Measurements from ENCODE around the gene C2CD4C.

The C2CD4C gene

DNA sequence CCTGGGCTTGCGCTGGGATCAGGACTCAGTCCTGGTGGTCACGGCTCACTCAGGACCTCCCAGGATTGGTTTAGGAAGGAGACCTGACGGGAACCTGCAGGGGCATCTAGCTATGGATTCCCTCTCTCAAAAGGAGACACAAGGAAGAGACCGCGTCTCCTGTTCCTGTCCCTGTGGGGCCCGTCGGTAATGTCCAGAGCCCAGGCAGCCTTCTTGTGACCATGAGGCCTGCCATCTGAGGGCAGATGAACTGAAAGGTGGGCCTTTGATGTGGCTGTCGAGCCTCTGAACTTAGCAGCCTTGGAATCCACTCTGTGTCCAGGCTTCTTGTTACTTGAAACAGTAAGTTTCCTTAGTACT is 32.9 kb downstream of the C2CD4C start:
- Histone ChIP-seq H3K9ac (ENCODE audit: low read depth, low read length) (no peak overlapping the region), H3K9me3 (ENCODE audit: insufficient read depth, low read length, severe bottlenecking) (no peaks in the 10 kb centered on the region), H3K27me3 (ENCODE audit: insufficient read depth, low read length, poor library complexity) (peaks cover 18% of the 10 kb centered on the region), H3K4me1 (ENCODE audit: insufficient read depth, low read length) (no peaks in the 10 kb centered on the region), H3K36me3 (ENCODE audit: insufficient read depth, low read length) (no peaks in the 10 kb centered on the region), H3K27ac (ENCODE audit: low read length) (no peak overlapping the region), H2AFZ (ENCODE audit: low read depth, low read length) (no peak overlapping the region), H4K20me1 (ENCODE audit: insufficient read depth, low read length) (no peaks in the 10 kb centered on the region), H3K4me3 (ENCODE audit: low read depth in 1 of 2, low read length in 2 of 2) (no peak overlapping the region), H3K79me2 (ENCODE audit: insufficient read depth, low read length) (no peaks in the 10 kb centered on the region), H3K4me2 (ENCODE audit: insufficient read depth, low read length) (no peak overlapping the region)
- ATAC-seq (ENCODE audit: insufficient read depth, low read depth) = no peak
- no peak for TF ChIP-seq EZH2 (IDR thresholded peaks at IDR 0.05; ENCODE audit: borderline replicate concordance, low read depth, low read length, severe bottlenecking)
- TF ChIP-seq, protein P1, sequence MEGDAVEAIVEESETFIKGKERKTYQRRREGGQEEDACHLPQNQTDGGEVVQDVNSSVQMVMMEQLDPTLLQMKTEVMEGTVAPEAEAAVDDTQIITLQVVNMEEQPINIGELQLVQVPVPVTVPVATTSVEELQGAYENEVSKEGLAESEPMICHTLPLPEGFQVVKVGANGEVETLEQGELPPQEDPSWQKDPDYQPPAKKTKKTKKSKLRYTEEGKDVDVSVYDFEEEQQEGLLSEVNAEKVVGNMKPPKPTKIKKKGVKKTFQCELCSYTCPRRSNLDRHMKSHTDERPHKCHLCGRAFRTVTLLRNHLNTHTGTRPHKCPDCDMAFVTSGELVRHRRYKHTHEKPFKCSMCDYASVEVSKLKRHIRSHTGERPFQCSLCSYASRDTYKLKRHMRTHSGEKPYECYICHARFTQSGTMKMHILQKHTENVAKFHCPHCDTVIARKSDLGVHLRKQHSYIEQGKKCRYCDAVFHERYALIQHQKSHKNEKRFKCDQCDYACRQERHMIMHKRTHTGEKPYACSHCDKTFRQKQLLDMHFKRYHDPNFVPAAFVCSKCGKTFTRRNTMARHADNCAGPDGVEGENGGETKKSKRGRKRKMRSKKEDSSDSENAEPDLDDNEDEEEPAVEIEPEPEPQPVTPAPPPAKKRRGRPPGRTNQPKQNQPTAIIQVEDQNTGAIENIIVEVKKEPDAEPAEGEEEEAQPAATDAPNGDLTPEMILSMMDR (IDR thresholded peaks at IDR 0.05; ENCODE audit: borderline replicate concordance, extremely low read depth, low read length, poor library complexity, severe bottlenecking) = no peak
- DNase-seq = no peak

DNA sequence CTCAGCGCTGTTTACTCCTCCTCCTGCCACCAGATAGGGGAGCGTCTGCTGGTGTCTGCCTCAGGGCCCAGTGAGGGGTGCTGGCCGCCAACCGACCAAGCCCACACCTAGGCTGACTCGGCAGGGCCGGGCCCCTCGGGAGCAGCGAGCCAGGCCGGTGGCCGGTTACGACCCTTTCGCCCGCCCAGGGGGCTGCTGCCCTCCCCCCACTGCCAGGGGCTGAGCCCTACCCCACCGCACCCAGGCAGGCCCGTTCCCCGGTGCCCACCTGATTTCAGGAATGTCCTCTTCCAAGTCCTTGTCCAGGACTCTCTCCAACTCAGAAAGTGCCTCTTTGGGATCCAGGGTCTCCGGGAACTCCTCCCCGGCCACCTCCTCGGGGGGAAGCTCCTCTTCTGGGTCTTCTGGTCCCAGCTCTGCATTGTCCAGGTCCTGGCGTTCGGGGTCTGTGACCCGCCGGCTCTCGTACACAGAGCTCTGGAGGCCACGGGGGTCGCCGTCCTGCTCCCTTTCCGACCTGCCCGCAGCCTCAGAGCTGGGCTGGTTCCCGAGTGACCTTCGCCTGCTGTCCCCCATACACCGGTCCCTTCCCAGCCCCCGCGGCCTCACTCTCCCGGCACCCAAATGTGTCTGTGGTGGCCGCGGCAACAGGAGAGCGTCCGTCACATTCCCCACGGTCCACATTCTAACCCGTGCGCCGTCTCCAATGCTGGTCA is 33.4 kb downstream of the C2CD4C start:
- peaks cover 18% of the 10 kb centered on the region for H3K27me3 ChIP-seq (ENCODE audit: insufficient read depth, low read length, poor library complexity)
- no peaks in the 10 kb centered on the region for H3K9me3 ChIP-seq (ENCODE audit: insufficient read depth, low read length, severe bottlenecking)

DNA sequence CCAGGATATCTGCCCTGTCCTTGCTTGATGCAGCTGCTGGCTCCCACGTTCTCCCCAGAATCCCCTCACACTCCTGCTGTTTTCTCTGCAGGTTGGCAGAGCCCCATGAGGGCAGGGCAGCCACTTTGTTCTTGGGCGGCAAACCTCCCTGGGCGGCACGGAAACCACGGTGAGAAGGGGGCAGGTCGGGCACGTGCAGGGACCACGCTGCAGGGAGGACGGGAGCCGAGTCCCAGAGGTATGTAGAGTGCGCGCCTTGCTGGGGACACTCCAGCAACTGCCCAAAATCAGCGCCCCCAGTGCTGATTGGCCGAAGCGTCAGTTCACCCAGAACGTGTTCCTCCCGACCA is 34.1 kb downstream of the C2CD4C start:
- DNase-seq (no peak), ATAC-seq (ENCODE audit: insufficient read depth, low read depth) (no peak; the same call in 2 of the 3 replicates)
- H3K9ac ChIP-seq (ENCODE audit: low read depth, low read length) = no peak overlapping the region
- H2AFZ ChIP-seq (ENCODE audit: low read depth, low read length) = no peak overlapping the region
- no peaks in the 10 kb centered on the region for H3K79me2 ChIP-seq (ENCODE audit: insufficient read depth, low read length)
- no peaks in the 10 kb centered on the region for H3K4me1 ChIP-seq (ENCODE audit: insufficient read depth, low read length)
- H3K27ac ChIP-seq (ENCODE audit: low read length) = no peak overlapping the region
- no peaks in the 10 kb centered on the region for H4K20me1 ChIP-seq (ENCODE audit: insufficient read depth, low read length)
- no peak overlapping the region for H3K4me2 ChIP-seq (ENCODE audit: insufficient read depth, low read length)
- no peaks in the 10 kb centered on the region for H3K9me3 ChIP-seq (ENCODE audit: insufficient read depth, low read length, severe bottlenecking)
- no peak overlapping the region for H3K4me3 ChIP-seq (ENCODE audit: low read depth in 1 of 2, low read length in 2 of 2)
- H3K36me3 ChIP-seq (ENCODE audit: insufficient read depth, low read length) = no peaks in the 10 kb centered on the region
- peaks cover 18% of the 10 kb centered on the region for H3K27me3 ChIP-seq (ENCODE audit: insufficient read depth, low read length, poor library complexity)
- TF ChIP-seq, protein P1 (IDR thresholded peaks at IDR 0.05; ENCODE audit: borderline replicate concordance, extremely low read depth, low read length, poor library complexity, severe bottlenecking) = no peak
- TF ChIP-seq EZH2 (IDR thresholded peaks at IDR 0.05; ENCODE audit: borderline replicate concordance, low read depth, low read length, severe bottlenecking) = no peak

More for the DNA sequence above, 33.4 kb downstream of the C2CD4C start:
- no peaks in the 10 kb centered on the region for H3K4me1 ChIP-seq (ENCODE audit: insufficient read depth, low read length)
- TF ChIP-seq, protein P1 (IDR thresholded peaks at IDR 0.05; ENCODE audit: borderline replicate concordance, extremely low read depth, low read length, poor library complexity, severe bottlenecking) = no peak
- TF ChIP-seq EZH2 (IDR thresholded peaks at IDR 0.05; ENCODE audit: borderline replicate concordance, low read depth, low read length, severe bottlenecking) = no peak
- H3K9ac ChIP-seq (ENCODE audit: low read depth, low read length) = no peak overlapping the region
- H2AFZ ChIP-seq (ENCODE audit: low read depth, low read length) = no peak overlapping the region
- H3K4me3 ChIP-seq (ENCODE audit: low read depth in 1 of 2, low read length in 2 of 2) = no peak overlapping the region
- no peak for ATAC-seq (ENCODE audit: insufficient read depth, low read depth)
- no peak overlapping the region for H3K27ac ChIP-seq (ENCODE audit: low read length)
- H3K36me3 ChIP-seq (ENCODE audit: insufficient read depth, low read length) = no peaks in the 10 kb centered on the region
- no peaks in the 10 kb centered on the region for H4K20me1 ChIP-seq (ENCODE audit: insufficient read depth, low read length)
- H3K79me2 ChIP-seq (ENCODE audit: insufficient read depth, low read length) = no peaks in the 10 kb centered on the region
- DNase-seq = no peak
- H3K4me2 ChIP-seq (ENCODE audit: insufficient read depth, low read length) = no peak overlapping the region
